WTC11 (cell line): ENCODE data around the gene FAM237A. TPM values are rescaled to one million over a fixed set of nuclear protein-coding genes. Genes with fewer than 3 reads are reported as not detected.

Experiments
- ATAC-seq: fragments of 200-7000 bp; cut with Tn5 transposase; 2 replicates; pipeline ENCODE4 v1.10.0; 2021; ENCODE audit warnings: mild to moderate bottlenecking, moderate library complexity
- CTCF ChIA-PET: fragments of 300-600 bp; sonication (Branson Sonifier 250); formaldehyde crosslinking; loops from one replicate; lab custom pipeline; 2021; ENCODE audit warnings: antibody characterized with exemption; lab: Charles Lee
- POLR2A ChIA-PET: fragments of 350-600 bp; sonication (Branson Sonifier 250); formaldehyde crosslinking; loops from one replicate; lab custom pipeline; 2021; ENCODE audit warnings: antibody characterized with exemption; lab: Charles Lee
- DNase-seq: peaks from one replicate; pipeline ENCODE4 v3.0.0; 2021; ENCODE audit warnings: low spot score
- H3K27ac Mint-ChIP-seq: 2 replicates; pipeline ENCODE4 v1.8.0; 2021; ENCODE audit warnings: mixed read lengths
- H3K27me3 Mint-ChIP-seq: 2 replicates; pipeline ENCODE4 v1.8.0; 2021; ENCODE audit warnings: low read depth, mild to moderate bottlenecking, moderate library complexity, mixed read lengths
- H3K36me3 Mint-ChIP-seq: 2 replicates; pipeline ENCODE4 v1.8.0; 2021; ENCODE audit warnings: mixed read lengths
- H3K4me1 Mint-ChIP-seq: 2 replicates; pipeline ENCODE4 v1.8.0; 2022; ENCODE audit warnings: mixed read lengths
- H3K4me3 Mint-ChIP-seq: 2 replicates; pipeline ENCODE4 v1.8.0; 2021; ENCODE audit warnings: mild to moderate bottlenecking, moderate library complexity, mixed read lengths
- H3K9me3 Mint-ChIP-seq: 2 replicates; pipeline ENCODE4 v1.8.0; 2021; ENCODE audit warnings: mixed read lengths
- EMX1 ChIP-seq: fragments of 250-450 bp; sonication (Bioruptor Pico); IDR thresholded peaks from 2 replicates; pipeline ENCODE4 v1.8.0; 2021; ENCODE audit warnings: mild to moderate bottlenecking
- ERG ChIP-seq: fragments of 250-450 bp; sonication (Bioruptor Pico); IDR thresholded peaks from 2 replicates; pipeline ENCODE4 v1.8.0; 2021; ENCODE audit warnings: mild to moderate bottlenecking
- FOXJ3 ChIP-seq: sonication (generic); formaldehyde crosslinking; IDR thresholded peaks from 2 replicates; pipeline ENCODE4 v1.9.0; 2021; ENCODE audit warnings: missing genetic modification reagents, mild to moderate bottlenecking, borderline replicate concordance
- IRF2 ChIP-seq: sonication (generic); formaldehyde crosslinking; IDR thresholded peaks from 2 replicates; pipeline ENCODE4 v1.8.0; 2022; ENCODE audit warnings: low read depth, missing genetic modification reagents, borderline replicate concordance
- MXD4 ChIP-seq: fragments of 250-450 bp; sonication (Bioruptor Pico); IDR thresholded peaks from 2 replicates; pipeline ENCODE4 v1.8.0; 2021; ENCODE audit warnings: mild to moderate bottlenecking, moderate library complexity, borderline replicate concordance
- SMAD3 ChIP-seq: sonication (generic); formaldehyde crosslinking; IDR thresholded peaks from 2 replicates; pipeline ENCODE4 v1.8.0; 2022; ENCODE audit warnings: missing genetic modification reagents, mild to moderate bottlenecking, borderline replicate concordance
- SP1 ChIP-seq: sonication (generic); formaldehyde crosslinking; conservative IDR thresholded peaks from 2 replicates; pipeline ENCODE4 v1.8.1; 2022; ENCODE audit warnings: missing genetic modification reagents
- ZNF263 ChIP-seq: sonication (generic); formaldehyde crosslinking; IDR thresholded peaks from 2 replicates; pipeline ENCODE4 v1.8.1; 2022; ENCODE audit warnings: low read depth, mild to moderate bottlenecking, moderate library complexity, missing genetic modification reagents
- ZNF423 ChIP-seq: fragments of 250-450 bp; sonication (Bioruptor Pico); IDR thresholded peaks from 2 replicates; pipeline ENCODE4 v2.1.2; 2022; ENCODE audit warnings: mild to moderate bottlenecking, moderate library complexity
- total RNA-seq: library from RNA; stranded (reverse); gene quantifications from 3 replicates; pipeline ENCODE4 v1.2.3, GENCODE V29; 2021
- TF ChIP-seq, protein P1 (sequence below): sonication (generic); formaldehyde crosslinking; conservative IDR thresholded peaks from 2 replicates; pipeline ENCODE4 v1.8.1; 2022; ENCODE audit warnings: mild to moderate bottlenecking, missing genetic modification reagents
- TF ChIP-seq, protein P2 (sequence below): sonication (generic); formaldehyde crosslinking; IDR thresholded peaks from 2 replicates; pipeline ENCODE4 v1.8.0; 2022; ENCODE audit warnings: mild to moderate bottlenecking, missing genetic modification reagents
- TF ChIP-seq, protein P3 (sequence below): fragments of 250-450 bp; sonication (Bioruptor Pico); IDR thresholded peaks from 2 replicates; pipeline ENCODE4 v1.9.0; 2021; ENCODE audit warnings: mild to moderate bottlenecking
- TF ChIP-seq, protein P4 (sequence below): sonication (generic); formaldehyde crosslinking; IDR thresholded peaks from 2 replicates; pipeline ENCODE4 v1.8.0; 2023; ENCODE audit warnings: missing genetic modification reagents
- TF ChIP-seq, protein P5 (sequence below): sonication (generic); formaldehyde crosslinking; IDR thresholded peaks from 2 replicates; pipeline ENCODE4 v1.8.1; 2022; ENCODE audit warnings: missing genetic modification reagents, borderline replicate concordance
- TF ChIP-seq, protein P6 (sequence below): sonication (generic); formaldehyde crosslinking; IDR thresholded peaks from 2 replicates; pipeline ENCODE4 v1.8.0; 2022; ENCODE audit warnings: missing genetic modification reagents
- TF ChIP-seq, protein P7 (sequence below): sonication (generic); formaldehyde crosslinking; IDR thresholded peaks from 2 replicates; pipeline ENCODE4 v1.8.1; 2023; ENCODE audit warnings: mild to moderate bottlenecking, moderate library complexity, missing genetic modification reagents

Gene FAM237A
- total RNA-seq, 1 experiment from 2014 or later = not detected

- Mint-ChIP-seq H3K27me3 (peaks cover 9% of the 10 kb centered on the region), H3K9me3 (no peaks in the 10 kb centered on the region), H3K4me1 (0 out of 2 replicates have a peak, but pooled peaks cover 3% of the 10 kb centered on the region), H3K4me3 (peak overlapping the region; percentile 83), H3K36me3 (no peaks in the 10 kb centered on the region), H3K27ac (no peak overlapping the region)
- DNase-seq (no peak), ATAC-seq (no peak)
- ChIA-PET POLR2A (no interaction called here), CTCF (interaction anchor here (1.1 kb wide), 1 partner anchor 15 kb away, joined by 3 read pairs; no protein-coding TSS in a partner anchor)
- no peak for TF ChIP-seq SP1
- TF ChIP-seq, protein P1, sequence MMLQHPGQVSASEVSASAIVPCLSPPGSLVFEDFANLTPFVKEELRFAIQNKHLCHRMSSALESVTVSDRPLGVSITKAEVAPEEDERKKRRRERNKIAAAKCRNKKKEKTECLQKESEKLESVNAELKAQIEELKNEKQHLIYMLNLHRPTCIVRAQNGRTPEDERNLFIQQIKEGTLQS (CRISPR knock-in tag) = no peak
- TF ChIP-seq ZNF263 = no peak
- no peak for TF ChIP-seq ERG (CRISPR knock-in tag)
- TF ChIP-seq, protein P2, sequence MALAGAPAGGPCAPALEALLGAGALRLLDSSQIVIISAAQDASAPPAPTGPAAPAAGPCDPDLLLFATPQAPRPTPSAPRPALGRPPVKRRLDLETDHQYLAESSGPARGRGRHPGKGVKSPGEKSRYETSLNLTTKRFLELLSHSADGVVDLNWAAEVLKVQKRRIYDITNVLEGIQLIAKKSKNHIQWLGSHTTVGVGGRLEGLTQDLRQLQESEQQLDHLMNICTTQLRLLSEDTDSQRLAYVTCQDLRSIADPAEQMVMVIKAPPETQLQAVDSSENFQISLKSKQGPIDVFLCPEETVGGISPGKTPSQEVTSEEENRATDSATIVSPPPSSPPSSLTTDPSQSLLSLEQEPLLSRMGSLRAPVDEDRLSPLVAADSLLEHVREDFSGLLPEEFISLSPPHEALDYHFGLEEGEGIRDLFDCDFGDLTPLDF (CRISPR knock-in tag) = no peak
- TF ChIP-seq MXD4 = no peak
- no peak for TF ChIP-seq FOXJ3
- TF ChIP-seq, protein P3, sequence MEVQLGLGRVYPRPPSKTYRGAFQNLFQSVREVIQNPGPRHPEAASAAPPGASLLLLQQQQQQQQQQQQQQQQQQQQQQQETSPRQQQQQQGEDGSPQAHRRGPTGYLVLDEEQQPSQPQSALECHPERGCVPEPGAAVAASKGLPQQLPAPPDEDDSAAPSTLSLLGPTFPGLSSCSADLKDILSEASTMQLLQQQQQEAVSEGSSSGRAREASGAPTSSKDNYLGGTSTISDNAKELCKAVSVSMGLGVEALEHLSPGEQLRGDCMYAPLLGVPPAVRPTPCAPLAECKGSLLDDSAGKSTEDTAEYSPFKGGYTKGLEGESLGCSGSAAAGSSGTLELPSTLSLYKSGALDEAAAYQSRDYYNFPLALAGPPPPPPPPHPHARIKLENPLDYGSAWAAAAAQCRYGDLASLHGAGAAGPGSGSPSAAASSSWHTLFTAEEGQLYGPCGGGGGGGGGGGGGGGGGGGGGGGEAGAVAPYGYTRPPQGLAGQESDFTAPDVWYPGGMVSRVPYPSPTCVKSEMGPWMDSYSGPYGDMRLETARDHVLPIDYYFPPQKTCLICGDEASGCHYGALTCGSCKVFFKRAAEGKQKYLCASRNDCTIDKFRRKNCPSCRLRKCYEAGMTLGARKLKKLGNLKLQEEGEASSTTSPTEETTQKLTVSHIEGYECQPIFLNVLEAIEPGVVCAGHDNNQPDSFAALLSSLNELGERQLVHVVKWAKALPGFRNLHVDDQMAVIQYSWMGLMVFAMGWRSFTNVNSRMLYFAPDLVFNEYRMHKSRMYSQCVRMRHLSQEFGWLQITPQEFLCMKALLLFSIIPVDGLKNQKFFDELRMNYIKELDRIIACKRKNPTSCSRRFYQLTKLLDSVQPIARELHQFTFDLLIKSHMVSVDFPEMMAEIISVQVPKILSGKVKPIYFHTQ (CRISPR knock-in tag) = no peak
- TF ChIP-seq ZNF423 (CRISPR knock-in tag) = no peak
- TF ChIP-seq IRF2 (CRISPR knock-in tag) = no peak
- TF ChIP-seq SMAD3 (CRISPR knock-in tag) = no peak
- TF ChIP-seq, protein P4, sequence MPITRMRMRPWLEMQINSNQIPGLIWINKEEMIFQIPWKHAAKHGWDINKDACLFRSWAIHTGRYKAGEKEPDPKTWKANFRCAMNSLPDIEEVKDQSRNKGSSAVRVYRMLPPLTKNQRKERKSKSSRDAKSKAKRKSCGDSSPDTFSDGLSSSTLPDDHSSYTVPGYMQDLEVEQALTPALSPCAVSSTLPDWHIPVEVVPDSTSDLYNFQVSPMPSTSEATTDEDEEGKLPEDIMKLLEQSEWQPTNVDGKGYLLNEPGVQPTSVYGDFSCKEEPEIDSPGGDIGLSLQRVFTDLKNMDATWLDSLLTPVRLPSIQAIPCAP (CRISPR knock-in tag) = no peak
- TF ChIP-seq, protein P5, sequence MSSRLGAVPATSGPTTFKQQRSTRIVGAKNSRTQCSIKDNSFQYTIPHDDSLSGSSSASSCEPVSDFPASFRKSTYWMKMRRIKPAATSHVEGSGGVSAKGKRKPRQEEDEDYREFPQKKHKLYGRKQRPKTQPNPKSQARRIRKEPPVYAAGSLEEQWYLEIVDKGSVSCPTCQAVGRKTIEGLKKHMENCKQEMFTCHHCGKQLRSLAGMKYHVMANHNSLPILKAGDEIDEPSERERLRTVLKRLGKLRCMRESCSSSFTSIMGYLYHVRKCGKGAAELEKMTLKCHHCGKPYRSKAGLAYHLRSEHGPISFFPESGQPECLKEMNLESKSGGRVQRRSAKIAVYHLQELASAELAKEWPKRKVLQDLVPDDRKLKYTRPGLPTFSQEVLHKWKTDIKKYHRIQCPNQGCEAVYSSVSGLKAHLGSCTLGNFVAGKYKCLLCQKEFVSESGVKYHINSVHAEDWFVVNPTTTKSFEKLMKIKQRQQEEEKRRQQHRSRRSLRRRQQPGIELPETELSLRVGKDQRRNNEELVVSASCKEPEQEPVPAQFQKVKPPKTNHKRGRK = no peak
- TF ChIP-seq, protein P6, sequence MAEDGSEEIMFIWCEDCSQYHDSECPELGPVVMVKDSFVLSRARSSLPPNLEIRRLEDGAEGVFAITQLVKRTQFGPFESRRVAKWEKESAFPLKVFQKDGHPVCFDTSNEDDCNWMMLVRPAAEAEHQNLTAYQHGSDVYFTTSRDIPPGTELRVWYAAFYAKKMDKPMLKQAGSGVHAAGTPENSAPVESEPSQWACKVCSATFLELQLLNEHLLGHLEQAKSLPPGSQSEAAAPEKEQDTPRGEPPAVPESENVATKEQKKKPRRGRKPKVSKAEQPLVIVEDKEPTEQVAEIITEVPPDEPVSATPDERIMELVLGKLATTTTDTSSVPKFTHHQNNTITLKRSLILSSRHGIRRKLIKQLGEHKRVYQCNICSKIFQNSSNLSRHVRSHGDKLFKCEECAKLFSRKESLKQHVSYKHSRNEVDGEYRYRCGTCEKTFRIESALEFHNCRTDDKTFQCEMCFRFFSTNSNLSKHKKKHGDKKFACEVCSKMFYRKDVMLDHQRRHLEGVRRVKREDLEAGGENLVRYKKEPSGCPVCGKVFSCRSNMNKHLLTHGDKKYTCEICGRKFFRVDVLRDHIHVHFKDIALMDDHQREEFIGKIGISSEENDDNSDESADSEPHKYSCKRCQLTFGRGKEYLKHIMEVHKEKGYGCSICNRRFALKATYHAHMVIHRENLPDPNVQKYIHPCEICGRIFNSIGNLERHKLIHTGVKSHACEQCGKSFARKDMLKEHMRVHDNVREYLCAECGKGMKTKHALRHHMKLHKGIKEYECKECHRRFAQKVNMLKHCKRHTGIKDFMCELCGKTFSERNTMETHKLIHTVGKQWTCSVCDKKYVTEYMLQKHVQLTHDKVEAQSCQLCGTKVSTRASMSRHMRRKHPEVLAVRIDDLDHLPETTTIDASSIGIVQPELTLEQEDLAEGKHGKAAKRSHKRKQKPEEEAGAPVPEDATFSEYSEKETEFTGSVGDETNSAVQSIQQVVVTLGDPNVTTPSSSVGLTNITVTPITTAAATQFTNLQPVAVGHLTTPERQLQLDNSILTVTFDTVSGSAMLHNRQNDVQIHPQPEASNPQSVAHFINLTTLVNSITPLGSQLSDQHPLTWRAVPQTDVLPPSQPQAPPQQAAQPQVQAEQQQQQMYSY = no peak
- TF ChIP-seq EMX1 (CRISPR knock-in tag) = no peak
- TF ChIP-seq, protein P7, sequence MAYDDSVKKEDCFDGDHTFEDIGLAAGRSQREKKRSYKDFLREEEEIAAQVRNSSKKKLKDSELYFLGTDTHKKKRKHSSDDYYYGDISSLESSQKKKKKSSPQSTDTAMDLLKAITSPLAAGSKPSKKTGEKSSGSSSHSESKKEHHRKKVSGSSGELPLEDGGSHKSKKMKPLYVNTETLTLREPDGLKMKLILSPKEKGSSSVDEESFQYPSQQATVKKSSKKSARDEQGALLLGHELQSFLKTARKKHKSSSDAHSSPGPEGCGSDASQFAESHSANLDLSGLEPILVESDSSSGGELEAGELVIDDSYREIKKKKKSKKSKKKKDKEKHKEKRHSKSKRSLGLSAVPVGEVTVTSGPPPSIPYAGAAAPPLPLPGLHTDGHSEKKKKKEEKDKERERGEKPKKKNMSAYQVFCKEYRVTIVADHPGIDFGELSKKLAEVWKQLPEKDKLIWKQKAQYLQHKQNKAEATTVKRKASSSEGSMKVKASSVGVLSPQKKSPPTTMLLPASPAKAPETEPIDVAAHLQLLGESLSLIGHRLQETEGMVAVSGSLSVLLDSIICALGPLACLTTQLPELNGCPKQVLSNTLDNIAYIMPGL = no peak
These were observed 1.1 kb upstream of the FAM237A start for GRCh38 chr2:206641226-206641625.
